HG02759 (cell line): ENCODE measurements around the gene PABPN1.

Experiments used
- ATAC-seq: cut with Tn5 transposase; IDR thresholded peaks from one replicate; pipeline ENCODE4 v1.9.1; 2021; ENCODE audit warnings: mild to moderate bottlenecking, moderate library complexity; ENCODE audit not compliant: unreplicated experiment

Gene PABPN1

DNA sequence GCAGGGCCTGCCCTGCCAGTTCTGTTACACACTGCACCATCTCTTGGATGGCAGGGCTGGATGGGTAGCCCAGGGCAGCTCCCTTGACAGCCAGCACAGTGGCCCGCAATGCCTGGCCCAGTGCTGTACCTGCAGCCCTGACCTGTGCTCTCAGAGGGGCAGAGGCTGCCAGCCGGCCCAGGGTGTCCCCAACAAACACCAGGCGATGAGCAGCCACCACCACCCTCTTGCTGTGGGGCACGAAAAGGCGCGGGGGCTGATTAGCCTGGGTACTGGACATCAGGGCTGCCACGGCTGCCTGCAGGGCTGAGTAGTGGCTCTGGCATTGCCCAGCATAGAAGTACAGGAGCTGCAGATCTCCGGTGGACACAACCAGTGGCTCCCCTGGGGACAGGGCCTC lies 36.0 kb downstream of the PABPN1 start:
- no peak for ATAC-seq

DNA sequence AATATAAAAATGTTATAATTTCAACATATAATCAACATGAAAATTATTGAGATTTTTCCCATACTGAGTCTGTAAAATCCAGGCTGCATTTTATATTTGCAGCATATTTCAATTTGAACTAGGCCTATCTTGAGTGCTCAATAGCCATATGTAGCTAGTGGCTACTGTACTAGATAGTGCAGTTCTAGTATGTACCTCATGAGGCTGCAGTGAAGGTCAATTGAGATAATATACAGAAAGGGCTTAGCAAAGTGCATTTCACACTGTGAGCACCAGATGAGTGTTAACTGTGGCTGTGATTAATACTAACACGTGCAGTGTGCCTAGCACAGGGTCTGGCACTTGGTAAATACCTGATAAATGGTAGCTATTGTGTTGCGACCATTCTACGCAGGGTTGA lies 36.8 kb downstream of the PABPN1 start:
- no peak for ATAC-seq

DNA sequence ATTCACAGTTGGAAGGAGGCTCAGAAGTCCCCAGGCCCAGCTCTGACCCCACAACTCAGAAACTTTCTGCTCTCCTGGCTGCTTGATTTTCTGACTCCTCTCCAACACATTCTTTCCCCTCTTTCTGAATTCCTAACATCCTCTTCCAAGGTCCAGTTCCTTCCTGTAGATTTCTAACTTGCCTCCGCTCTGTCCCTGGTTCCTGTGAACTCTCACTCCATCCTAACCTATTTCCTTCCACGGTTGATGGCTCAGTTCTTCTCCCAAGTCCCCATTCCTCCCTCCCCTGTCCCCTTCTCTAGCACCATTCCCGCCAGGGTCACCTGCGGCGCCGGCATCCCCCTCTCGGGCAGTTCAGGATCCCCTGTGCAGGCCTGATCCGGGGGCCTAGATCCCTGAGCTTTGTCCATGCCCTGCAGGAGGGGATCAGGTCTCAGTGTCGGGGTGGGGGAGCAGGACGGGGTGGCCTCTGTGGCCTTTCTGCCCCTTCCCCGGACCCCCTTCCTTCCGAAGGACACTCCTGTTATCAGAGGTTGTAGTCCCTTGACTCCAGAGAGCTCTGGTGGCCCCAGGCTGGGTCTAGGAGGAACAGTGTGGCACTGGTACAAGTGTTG lies 37.4 kb downstream of the PABPN1 start:
- ATAC-seq: no peak

DNA sequence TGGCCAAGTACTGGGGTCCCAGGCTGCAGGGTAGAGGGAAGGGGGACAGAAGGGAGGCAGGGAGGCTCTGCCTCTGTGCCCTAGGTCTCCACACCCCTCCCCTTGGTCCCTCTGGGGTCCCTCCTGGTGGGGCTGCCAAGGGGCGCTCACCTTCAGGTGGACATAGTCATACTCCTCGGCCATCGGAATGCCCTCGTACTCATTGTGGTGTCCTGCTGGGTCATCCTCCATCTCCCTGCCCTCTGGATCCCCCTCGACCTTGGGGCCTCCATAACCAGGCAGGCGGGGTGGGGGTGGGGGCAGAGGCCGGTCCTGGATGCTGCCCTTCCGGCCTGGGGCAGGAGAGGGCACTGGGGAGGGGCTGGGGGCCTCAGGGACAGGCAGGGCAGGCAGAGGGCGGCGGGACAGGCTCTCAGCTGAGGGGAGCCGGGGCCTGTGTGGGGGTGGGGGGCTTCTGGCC lies 37.9 kb downstream of the PABPN1 start:
- ATAC-seq: no peak

DNA sequence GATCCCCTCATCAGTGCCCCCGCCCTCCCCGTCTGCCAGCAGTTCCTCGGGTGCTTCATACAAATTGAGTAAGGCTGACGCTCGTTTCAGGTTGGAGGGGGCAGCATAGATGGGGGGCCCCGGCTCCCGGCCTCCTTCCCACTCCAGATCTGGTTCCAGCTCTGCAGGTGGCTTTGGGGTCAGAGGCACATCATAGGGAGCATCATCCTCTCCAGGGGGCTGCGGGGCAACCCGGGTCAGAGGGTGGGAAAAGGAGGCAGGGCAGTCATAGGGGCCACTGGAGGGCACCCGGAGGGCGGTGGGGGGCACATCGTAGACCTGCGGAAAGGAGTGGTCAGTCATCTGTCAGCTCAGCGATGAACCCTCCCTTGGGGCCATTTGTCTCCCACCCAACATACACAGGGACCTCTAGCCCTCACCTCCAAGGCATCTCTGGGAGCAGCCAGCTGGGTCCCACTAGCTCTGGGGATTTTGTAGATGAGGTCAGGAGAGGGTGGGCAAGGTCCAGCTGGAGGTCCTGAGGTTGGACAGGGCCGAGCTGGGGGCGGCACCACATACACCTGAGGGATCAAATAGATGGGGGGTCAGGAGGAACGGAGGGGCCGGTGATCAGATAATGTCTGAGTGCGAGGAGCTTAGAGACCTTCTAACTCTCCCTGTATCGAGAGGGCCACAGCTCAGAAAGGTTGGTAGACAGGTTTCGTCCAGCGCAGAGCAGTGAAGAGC lies 38.6 kb downstream of the PABPN1 start:
- no peak for ATAC-seq

DNA sequence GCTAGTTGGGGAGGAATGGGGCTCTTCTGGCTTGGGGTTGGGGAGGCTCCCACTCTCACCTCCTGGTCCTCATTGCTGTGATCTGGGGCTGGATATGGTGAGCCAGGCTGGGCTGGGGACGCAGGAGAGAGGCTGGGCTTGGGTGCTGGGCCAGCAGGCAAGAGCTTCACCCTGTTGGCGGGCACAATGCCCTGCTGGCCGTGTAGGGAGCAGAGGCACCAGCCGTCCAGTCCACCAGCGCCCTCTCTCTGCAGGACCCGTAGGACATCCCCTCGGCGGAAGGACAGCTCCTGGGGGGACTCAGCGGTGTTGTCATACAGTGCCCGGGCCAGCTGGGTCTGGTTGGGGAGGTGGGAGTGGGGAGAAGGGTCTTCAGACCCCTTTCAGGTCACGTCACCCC lies 39.2 kb downstream of the PABPN1 start:
- ATAC-seq: no peak

DNA sequence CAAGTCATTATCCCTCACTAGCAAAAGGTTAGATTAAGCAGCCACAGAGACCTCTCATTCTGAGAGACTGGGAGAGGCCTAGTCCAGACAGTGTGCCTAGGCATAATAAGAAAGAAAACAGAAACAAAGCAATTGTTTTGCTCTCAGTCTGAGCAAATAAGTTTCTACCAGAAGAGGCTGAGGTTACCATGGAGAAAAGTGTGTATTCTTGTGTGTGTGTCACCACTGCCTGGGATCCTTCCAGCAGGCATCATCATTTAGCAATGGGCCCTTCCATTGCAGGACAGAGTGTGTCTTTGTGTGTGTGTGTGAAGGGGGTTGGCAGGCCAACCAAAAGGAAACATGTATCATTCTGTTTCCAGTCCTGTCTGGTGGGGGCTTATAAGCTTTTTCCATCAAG lies 40.1 kb downstream of the PABPN1 start:
- no peak for ATAC-seq

DNA sequence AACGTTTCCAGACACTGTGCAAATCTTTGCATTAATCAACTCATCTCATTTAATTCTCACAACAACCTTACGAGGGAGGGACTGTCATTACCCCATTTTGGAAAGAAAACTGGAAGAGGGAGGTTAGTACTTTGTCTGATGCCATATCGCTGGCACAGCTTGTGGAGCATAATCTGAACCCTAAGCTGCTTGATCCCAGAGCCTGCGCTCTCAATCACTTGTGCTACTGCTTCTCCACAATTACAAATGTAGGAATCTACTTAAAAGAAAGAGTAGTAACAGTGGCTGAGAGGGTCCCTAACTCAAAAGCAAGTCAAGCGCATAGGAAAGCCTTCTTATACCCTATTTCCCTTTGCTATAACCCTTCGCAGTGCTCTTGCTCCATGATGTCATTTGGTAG lies 40.5 kb downstream of the PABPN1 start:
- no peak for ATAC-seq

DNA sequence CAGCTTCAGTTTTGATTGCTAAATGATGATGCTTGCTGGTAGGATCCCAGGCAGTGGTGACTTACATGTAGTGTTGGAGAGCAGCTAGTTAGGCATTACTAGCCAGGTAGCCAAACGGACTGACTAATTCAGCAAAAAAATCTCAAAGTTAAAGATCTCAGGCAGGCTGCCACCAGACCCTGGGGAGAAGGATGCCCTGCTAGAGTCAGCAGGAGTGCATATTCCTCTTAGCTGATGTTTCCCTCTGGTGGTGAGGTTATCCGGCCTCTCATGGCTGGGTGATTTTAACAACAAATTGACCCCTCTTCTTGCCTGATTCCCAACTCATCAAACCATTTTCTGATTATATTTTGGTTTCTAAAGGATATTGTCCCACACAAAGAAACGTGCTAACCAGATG lies 40.9 kb downstream of the PABPN1 start:
- ATAC-seq: no peak

DNA sequence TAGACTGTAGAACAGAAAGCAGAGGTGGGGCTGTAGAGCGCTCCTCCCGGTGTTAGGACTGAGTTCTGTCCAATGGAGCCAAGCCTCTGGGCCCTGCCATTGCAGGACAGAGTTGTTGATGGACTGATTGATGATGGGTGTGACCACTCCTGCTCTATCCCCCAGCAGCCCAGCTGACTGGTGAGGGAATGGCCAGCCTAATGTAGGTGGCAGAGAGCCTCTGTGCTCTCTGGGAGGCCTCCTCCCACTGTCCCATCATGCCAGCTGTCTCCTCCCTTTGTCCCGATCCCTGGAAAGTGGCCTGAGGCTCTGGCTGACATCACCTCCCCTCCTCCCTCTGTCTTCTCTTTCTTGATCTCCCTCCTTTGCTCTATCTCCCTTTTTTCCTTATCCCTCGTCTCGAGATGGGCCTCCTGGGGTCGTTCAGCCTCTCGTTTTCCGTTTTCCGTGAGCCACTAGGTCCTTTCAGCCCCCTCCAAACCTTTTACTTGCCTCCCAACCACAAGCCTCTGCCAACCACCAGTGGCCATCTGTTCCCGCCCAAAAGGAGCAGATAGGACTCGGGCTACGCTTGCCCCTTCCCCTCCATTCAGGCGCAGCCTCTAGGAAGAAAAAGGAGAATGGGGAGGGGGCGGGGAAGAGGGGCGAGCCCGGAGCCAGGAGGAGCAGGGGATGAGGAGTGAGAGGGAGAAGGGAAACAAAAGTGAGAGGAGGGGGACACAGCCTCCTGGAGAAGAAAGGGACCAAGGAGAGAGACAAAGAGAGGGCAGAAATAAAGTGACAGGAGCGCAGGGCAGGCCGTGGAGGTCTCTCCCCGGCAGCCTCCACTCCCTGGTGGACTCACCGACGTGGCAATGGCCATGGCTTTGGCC lies 43.1 kb downstream of the PABPN1 start:
- no peak for ATAC-seq

DNA sequence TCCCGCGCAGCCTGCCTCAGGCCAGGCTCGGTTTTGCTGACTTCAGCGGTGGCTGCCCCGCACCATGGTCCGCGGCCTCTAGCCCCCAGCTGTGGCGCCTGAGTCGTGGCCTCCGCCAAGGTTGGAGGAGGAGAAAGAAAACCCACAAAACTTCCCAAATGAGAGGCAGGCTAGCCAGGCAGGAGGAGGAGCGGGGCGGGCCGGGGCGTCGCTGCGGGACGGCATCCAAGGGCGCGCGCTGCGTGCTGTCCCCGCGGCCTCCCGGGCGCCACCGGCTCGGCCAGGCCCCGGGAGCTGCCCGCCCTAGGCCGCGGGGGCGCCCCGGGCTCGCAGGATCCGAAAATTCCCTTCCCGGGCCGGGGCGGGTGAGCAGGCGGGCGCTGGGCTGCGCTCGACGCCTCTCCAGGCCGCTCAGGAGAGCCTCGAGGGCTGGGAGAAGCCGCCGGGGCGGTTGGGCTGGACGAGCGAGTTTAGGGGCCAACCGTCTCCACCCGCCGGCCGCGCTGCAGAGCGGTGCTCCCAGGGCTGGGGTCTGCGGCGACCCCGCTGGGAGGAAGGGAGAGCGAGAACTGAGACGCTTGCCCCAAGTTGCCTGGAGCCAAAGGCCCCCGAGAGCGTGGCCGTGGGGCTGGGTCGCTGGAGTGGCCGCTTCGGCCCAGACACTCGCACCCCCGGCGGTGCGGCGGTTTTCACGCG lies 43.9 kb downstream of the PABPN1 start, which contains the start of gene EFS:
Gene EFS (minus strand): TSS at position 137 of the 696 bp plus-strand sequence. CDS start 147 bp downstream, outside the sequence.
- ATAC-seq: no peak

DNA sequence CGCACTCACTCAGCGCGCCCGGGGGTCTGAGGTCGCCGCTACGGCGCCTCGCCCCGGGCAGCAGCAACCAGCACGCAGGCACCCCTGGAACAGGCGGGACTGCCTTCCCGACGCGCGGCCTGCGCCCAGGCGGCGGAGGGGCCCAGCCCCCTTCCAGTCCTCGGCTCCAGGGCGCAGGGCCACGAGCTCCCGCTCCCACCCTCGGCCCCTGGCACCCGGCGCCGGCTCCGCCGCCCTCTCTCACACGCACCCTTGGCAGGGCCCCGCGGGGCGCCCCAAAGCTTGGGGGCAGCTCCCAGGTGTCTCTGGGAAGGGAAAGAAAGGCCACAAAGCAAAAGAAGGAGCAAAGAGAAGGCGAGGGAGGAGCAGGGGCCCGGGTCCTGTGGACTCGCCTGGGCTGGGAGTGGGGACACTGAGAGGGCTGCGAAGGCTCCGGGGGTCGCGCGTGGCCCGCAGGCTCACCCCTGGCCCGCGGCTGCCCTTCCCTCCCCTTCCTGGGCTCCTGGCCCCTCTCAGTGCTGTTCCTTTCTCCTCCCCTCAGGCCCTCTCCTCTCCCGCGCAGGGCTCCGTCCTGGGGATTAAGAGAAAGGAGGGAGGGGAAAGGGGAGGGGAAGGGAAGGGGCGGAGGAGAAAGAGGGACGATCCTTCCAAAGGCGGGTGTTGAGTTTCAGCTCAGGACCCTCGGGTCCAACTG lies 44.6 kb downstream of the PABPN1 start:
- no peak for ATAC-seq

DNA sequence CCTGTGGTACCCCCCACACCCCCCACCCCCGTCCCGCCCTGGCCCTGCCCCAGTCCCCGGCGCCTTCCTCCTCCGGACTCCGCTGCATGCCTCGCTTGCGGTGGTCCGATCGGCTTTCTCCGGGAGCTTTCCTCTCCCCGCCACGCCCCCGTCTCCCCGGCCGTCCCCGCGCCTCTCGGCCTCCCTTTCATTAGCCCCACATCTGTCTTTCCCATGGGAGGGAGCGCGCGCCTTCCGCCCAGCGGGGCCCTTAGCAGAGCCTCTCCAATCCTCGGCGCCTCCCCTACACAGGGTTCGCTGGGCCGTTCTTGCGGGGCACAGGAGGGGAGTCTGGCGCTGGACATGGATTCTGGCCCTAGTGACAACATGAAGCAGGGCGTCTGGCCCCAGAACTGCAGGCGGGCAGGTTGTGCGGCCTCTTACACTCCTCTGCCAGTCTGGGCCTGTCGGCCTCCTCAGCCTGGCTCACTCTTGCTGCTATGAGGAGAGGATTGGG lies 45.2 kb downstream of the PABPN1 start:
- ATAC-seq: no peak

DNA sequence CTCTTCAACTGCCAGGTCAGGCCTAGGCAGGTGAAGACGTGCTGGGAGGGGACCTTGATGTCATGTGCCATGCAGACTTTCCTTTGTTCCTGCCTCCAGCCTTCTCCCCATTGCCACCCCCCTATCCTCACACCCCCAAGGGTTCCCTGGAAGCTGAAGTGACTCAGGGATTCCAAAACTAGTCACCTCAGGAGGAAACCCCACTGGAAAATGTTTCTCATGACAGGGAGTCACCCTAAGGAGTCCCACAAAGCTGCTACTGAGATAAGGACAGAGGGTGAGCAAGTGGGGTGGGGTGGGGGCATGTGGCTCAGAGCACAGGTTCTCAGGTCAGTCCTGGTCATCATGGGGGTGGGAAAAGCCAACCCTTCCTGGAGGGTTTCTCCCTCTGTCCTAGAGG lies 49.0 kb downstream of the PABPN1 start:
- ATAC-seq: no peak

DNA sequence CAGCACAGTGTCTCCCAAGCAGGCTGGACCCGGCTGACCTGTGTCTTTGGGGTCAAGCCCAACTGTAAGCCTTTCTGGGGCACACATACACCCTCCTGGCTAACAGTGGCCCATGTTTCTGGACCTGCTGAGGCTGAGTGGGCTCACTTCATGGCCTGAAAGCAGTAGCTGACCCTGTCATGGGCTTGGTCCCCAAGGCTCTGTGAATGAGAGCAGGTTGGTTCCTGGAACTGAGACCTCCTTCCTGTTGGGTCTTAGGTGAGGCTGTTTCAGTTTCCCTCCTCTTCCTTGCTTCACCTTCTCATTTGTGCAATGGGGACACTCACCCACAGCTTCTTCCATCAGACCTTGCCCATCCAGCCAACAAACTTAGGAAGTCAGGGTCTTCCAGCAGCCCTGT lies 50.6 kb downstream of the PABPN1 start:
- ATAC-seq: no peak

DNA sequence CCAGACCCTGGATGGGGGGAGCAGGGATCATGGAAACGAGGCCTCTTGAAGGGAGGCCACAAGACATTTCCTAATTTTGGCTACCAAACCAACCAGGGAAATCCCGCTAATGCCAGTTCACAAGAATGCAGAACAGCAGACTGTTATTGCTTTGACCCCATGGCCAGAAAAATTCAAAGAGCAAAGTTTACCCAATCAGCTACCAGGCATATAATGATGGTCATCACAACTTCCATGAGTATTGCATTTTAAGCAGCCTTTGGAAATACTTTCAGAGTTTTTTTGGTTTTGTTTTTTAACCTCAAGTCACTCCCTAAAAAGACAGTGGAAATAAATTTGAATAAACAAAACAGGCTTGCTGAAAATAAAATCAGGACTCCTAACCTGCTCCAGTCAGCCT lies 51.3 kb downstream of the PABPN1 start, which contains the start of gene IL25:
Gene IL25 (plus strand): TSS at position 301 of the 400 bp plus-strand sequence.
- ATAC-seq: no peak

DNA sequence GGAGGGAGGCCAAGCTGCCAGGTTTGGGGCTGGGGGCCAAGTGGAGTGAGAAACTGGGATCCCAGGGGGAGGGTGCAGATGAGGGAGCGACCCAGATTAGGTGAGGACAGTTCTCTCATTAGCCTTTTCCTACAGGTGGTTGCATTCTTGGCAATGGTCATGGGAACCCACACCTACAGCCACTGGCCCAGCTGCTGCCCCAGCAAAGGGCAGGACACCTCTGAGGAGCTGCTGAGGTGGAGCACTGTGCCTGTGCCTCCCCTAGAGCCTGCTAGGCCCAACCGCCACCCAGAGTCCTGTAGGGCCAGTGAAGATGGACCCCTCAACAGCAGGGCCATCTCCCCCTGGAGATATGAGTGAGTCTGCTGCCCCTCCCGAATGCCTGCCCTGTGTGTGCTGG lies 51.8 kb downstream of the PABPN1 start:
- no peak for ATAC-seq
